WI38 (cell line): ENCODE results near the gene ORMDL2.
"Not testable (repeated sequence)": the region's sequence is repeated elsewhere in the genome, so short reads cannot be mapped to it uniquely, and the experiment has no call there.

Experiments used
- H3K4me3 ChIP-seq: 2 replicates; pipeline ENCODE4 v1.5.1; 2011; ENCODE audit warnings: low read depth, mild to moderate bottlenecking, control low read depth, low read length
- TF ChIP-seq, protein P1 (sequence below): IDR thresholded peaks from 2 replicates; pipeline ENCODE4 v1.5.1; 2012; ENCODE audit warnings: low read depth, mild to moderate bottlenecking, control low read depth, low read length

Gene ORMDL2

DNA sequence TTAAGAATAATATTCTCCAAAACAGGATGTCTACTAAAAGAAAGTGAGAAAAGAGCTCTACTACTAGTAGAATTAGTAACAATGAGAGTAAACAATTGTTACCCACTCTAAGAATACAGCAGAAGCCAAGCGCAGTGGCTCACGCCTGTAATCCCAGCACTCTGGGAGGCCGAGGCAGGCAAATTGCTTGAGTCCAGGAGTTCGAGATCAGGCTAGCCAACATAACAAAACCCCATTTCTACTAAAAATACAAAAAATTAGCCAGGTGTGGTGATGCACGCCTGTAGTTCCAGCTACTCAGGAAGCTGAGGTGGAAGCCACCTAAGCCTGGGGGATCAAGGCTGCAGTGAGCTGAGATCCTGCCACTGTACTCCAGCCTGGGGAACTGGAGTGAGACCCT lies 6.9 kb downstream of the ORMDL2 start:
- no peak overlapping the region for H3K4me3 ChIP-seq
- TF ChIP-seq, protein P1, sequence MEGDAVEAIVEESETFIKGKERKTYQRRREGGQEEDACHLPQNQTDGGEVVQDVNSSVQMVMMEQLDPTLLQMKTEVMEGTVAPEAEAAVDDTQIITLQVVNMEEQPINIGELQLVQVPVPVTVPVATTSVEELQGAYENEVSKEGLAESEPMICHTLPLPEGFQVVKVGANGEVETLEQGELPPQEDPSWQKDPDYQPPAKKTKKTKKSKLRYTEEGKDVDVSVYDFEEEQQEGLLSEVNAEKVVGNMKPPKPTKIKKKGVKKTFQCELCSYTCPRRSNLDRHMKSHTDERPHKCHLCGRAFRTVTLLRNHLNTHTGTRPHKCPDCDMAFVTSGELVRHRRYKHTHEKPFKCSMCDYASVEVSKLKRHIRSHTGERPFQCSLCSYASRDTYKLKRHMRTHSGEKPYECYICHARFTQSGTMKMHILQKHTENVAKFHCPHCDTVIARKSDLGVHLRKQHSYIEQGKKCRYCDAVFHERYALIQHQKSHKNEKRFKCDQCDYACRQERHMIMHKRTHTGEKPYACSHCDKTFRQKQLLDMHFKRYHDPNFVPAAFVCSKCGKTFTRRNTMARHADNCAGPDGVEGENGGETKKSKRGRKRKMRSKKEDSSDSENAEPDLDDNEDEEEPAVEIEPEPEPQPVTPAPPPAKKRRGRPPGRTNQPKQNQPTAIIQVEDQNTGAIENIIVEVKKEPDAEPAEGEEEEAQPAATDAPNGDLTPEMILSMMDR, result no peak

DNA sequence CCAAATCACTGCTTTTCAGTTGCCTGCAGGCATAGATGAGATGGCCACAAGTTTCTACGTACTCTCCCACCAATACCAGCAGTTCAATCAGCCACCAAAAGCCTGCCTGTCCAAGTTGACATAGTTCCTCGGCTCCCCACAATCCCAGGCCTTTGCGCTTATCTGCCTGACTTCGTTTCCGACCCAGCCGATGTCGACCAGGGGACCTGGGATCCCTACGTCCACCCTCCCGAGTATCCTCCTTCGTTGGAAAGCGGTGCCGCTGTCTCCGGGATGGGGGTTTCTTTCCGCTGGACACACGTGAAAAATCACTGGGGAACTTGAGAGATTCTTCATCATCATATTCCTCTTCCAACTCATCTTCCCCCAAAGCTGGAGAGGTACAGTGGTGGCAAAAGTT lies 10.0 kb downstream of the ORMDL2 start:
- TF ChIP-seq, protein P1, result no peak
- no peak overlapping the region for H3K4me3 ChIP-seq

DNA sequence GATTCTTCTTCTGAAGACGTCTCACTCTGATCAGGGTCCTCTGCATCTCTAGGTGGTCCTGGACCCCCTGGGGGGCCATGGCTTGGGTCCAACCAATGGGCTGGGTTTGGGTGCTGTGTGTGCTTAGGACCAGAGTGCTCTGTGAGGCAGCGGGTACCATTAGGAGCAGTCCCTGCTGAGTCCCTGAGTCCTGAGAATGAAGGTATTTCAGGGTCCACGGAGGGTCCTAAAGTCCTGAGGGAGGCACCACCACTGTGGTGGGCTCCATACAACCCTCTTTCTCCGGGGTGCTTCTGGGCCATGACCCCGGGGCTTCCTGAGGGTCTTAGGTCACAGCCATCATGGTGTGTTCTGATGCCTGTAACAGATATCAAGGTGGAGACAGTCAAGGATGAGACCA lies 10.5 kb downstream of the ORMDL2 start:
- TF ChIP-seq, protein P1, result no peak
- peak overlapping the region; percentile 86 for H3K4me3 ChIP-seq

DNA sequence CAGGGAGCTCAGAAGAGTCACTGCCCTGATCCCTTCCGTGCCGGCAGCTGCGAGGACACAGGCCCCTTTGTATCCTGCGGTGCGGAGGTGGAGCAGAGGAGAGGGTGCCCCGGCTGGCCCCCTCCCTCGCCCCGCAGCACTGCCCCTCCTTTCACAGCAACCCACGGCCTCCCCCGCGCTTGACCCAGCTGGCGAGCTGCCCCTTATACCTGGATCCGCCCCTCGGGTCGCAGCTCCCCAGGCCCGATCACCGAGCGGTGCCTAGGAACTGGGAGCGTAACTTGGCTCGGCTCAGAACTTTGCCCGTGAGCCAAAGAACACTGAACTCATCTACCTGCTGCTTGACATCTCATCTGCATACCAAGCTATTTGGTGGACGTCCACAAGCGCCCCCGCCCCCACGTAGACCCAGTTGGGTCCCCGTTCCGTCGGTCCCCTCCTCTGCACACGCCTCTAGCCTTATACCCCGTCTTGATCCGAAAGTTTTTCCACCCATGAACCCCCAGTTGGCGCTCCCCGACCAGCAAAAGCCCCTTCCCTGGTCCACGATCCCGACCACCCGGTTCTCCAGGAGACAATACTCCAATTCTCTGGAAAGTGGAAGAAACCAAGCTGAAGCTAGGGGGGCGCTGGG lies 12.2 kb downstream of the ORMDL2 start:
- TF ChIP-seq, protein P1, result no peak

DNA sequence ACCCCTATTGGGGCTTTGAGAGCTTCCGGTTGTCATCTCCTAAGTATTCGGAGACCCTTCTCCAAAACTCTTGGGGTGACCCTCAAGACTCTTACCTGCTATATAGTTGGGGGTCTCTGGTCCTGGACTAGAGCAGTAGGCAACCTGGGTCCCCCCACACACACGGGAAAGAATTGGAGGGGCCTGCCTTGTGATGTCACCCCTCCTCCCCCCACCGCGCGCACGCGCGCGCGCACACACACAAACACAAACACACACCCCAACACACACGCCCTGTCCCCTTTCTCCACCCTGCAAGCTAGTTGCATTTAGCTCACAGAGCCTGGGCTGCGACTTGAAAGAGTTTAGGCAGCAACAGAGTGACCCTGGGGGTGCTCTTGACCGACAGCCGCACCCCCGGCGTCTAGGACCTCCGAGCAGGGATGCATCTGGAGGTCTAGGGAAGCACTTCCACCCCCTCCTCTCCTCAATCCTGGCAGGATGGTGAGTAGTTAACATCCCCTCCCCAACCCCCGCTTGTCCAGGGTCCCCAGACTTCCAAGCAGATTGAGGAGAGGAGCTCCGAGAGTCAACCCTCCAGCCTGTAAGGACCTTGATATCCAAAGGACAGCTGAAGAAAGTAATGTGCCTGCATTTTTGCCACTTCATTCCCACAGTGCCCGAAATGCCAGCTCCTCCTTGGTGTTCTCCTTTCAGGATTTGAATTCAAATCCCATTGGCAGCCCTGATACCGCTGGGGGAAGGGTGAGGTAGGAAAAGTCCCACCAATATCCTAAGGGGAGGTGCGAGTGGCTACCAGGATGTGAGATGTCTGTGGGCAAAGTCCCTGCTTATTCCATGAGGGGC lies 13.0 kb downstream of the ORMDL2 start:
- TF ChIP-seq, protein P1, result no peak
- peak overlapping the region; percentile 86 for H3K4me3 ChIP-seq

More for the DNA sequence above, 12.2 kb downstream of the ORMDL2 start:
- H3K4me3 ChIP-seq, result peak overlapping the region; percentile 86

DNA sequence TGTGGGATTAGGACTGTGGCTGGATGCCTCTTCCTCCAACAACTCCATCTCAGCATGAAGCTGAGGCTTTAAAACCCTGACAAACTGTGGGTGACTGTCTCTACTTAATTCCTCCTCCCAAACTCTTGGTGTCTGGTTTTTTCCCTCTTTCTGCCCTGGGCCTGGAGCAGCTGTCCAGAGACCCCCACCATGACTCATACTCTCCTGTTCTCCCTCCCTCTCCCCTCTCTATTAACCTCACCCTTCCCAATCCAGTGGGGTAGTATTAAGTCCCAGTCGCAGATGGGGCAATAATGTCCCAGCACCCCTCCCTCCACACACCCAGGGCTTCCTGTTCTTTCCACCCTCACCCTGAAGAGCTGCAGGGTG lies 13.6 kb downstream of the ORMDL2 start:
- TF ChIP-seq, protein P1, result no peak
- H3K4me3 ChIP-seq, result peak overlapping the region; percentile 86

DNA sequence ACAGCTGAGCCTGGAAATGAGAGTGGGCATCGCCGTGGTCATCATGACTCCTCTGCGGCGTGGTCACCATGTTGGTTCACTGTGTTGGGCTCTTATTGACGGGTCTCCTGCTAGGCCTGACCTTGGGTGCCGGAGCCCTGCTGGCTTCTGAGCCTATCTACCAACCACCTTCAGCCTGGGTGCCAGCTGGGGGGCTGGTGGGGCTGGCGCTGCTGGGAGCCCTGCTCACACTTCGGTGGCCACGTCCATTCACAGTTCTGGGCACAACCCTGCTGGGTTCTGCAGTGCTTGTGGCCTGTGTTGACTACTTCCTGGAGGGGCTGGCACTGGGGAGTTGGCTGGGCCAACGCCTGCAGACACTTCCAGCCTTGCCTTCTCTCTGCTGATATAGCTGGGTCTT lies 15.2 kb downstream of the ORMDL2 start:
- TF ChIP-seq, protein P1, result no peak
- H3K4me3 ChIP-seq, result no peak overlapping the region

DNA sequence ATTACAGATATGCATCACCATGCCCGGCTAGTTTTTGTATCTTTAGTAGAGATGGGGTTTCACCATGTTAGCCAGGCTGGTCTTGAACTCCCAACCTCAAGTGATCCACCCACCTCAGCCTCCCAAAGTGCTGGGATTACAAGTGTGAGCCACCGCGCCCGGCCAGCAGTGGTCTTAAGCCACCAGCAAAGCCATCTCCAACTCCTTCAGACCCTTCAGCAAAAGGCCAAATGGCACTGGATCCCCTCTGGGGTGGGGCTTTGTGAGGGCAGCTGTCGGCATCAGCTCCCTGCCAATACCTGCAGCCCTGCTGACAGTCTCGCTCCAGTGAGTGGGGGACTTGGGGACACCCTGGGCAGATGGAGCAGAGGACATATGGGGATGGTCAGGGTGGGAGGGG lies 16.6 kb downstream of the ORMDL2 start:
- not testable (repeated sequence) for H3K4me3 ChIP-seq
